Brain microvascular endothelial cell (primary cell): ENCODE measurements around the gene AIFM1.

Source experiments
- DNase-seq: peaks from one replicate; pipeline ENCODE4 v3.0.0-alpha.2; 2020
- H3K27ac ChIP-seq: fragments of 250-450 bp; sonication (Bioruptor Pico); 2 replicates; pipeline ENCODE4 v1.5.1; 2020; ENCODE audit warnings: mild to moderate bottlenecking, moderate library complexity
- H3K27me3 ChIP-seq: fragments of 250-450 bp; sonication (Bioruptor Pico); replicated peaks from 2 replicates; pipeline ENCODE4 v1.5.1; 2020; ENCODE audit warnings: mild to moderate bottlenecking
- H3K36me3 ChIP-seq: fragments of 250-450 bp; sonication (Bioruptor Pico); replicated peaks from 2 replicates; pipeline ENCODE4 v1.5.1; 2020; ENCODE audit warnings: mild to moderate bottlenecking
- H3K4me3 ChIP-seq: 2 replicates; pipeline ENCODE4 v1.5.1; 2011; ENCODE audit warnings: low read depth, mild to moderate bottlenecking, control low read depth, low read length, moderate library complexity
- in situ Hi-C: cut with HindIII; loops from 2 replicates; pipeline ENCODE4 v1.10.0; 2017; ENCODE audit warnings: low sequenced_read_pairs, low pct_ligation_motif_present
- TF ChIP-seq, protein P1 (sequence below): IDR thresholded peaks from 2 replicates; pipeline ENCODE4 v1.5.1; 2011; ENCODE audit warnings: low read depth, mild to moderate bottlenecking, moderate library complexity, low read length, control low read depth, inconsistent platforms; ENCODE audit errors: missing control alignments

Gene AIFM1

DNA sequence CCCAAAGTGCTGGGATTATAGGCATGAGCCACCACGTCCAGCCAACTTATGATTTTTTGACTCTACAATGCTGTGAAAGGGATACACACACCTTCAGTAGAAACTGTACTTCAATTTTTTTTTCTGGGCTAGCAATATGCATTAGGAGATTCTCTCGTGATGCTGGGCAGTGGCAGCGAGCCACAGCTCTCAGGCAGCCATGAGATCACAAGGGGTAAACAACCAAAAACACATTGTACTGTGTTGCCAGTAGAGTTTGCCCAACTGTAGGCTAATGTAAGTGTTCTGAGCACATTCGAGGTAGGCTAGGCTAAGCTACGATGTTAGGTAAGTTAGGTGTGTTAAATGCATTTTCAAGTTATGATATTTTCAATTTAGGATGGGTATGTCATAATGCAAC lies 31.8 kb upstream of the AIFM1 start:
- H3K27ac ChIP-seq: no peak overlapping the region
- no peaks in the 10 kb centered on the region for H3K27me3 ChIP-seq
- TF ChIP-seq, protein P1, sequence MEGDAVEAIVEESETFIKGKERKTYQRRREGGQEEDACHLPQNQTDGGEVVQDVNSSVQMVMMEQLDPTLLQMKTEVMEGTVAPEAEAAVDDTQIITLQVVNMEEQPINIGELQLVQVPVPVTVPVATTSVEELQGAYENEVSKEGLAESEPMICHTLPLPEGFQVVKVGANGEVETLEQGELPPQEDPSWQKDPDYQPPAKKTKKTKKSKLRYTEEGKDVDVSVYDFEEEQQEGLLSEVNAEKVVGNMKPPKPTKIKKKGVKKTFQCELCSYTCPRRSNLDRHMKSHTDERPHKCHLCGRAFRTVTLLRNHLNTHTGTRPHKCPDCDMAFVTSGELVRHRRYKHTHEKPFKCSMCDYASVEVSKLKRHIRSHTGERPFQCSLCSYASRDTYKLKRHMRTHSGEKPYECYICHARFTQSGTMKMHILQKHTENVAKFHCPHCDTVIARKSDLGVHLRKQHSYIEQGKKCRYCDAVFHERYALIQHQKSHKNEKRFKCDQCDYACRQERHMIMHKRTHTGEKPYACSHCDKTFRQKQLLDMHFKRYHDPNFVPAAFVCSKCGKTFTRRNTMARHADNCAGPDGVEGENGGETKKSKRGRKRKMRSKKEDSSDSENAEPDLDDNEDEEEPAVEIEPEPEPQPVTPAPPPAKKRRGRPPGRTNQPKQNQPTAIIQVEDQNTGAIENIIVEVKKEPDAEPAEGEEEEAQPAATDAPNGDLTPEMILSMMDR: no peak
- in situ Hi-C loops: no loop called here
- H3K4me3 ChIP-seq: no peak overlapping the region
- DNase-seq: no peak
- no peaks in the 10 kb centered on the region for H3K36me3 ChIP-seq

DNA sequence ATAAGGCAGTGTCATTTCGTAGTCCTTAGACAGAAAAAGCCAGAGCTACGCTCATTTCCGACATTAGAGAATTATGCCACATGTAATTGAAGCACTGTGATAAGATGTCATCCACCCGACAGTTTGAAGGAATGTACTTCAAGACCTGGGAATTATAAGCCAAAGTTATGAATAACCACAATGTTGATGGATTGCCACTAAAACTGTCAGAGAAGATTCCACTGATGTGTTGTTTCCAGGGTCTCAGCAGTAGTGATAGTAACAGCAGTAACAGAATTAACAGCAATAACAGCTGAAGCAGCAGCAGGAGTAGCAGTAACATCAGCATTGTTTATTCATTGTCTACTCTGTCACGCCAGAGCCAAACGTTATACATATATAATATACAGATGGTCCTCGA lies 30.8 kb upstream of the AIFM1 start:
- no peak for DNase-seq
- no peaks in the 10 kb centered on the region for H3K36me3 ChIP-seq
- no peak overlapping the region for H3K27ac ChIP-seq
- in situ Hi-C loops: no loop called here
- TF ChIP-seq, protein P1: no peak
- no peak overlapping the region for H3K4me3 ChIP-seq
- no peaks in the 10 kb centered on the region for H3K27me3 ChIP-seq

DNA sequence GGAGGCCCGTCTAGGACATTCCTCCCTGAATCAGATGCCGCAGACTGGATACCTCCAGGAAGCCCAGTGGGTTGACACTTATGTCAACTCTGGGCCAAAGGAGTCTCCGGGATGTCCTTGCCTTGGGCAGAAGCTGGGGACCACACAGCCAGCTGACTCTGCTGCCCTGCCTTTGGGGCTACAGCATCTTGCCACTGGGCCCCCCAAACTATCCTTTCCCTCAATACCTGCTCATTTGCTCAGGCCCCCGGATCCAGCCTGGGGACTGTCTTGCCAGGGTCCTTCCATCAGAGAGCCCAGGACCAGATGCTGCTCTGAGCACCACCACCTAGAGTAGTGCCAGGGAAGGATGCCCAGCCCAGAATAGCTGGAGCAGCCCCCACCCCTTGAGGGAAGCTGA lies 25.2 kb upstream of the AIFM1 start:
- TF ChIP-seq, protein P1: no peak
- in situ Hi-C loops: no loop called here
- H3K4me3 ChIP-seq: no peak overlapping the region
- no peaks in the 10 kb centered on the region for H3K27me3 ChIP-seq
- no peaks in the 10 kb centered on the region for H3K36me3 ChIP-seq
- H3K27ac ChIP-seq: no peak overlapping the region
- no peak for DNase-seq

DNA sequence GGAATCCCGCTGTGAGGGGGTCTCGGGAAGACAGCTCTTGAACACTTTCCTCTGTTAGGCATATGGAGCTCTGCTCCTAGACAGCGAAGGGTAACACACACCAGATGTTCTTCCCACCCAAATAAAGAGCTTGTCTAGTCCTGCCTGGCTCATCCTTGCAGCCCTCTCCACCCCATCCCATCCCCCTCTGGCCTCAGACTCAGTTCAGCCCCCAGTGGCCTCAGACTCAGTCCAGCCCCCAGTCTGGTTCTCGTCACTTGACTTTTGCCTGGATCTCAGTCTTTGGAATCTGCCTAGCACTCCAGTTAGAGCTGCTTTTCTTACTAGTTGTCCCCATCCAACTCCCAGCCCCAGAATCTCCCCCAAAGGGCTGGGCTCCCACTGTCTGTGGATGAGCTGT lies 21.0 kb upstream of the AIFM1 start:
- no peak for DNase-seq
- H3K36me3 ChIP-seq: no peaks in the 10 kb centered on the region
- H3K27ac ChIP-seq: no peak overlapping the region
- no peak overlapping the region for H3K4me3 ChIP-seq
- TF ChIP-seq, protein P1: no peak
- in situ Hi-C loops: no loop called here
- no peaks in the 10 kb centered on the region for H3K27me3 ChIP-seq

DNA sequence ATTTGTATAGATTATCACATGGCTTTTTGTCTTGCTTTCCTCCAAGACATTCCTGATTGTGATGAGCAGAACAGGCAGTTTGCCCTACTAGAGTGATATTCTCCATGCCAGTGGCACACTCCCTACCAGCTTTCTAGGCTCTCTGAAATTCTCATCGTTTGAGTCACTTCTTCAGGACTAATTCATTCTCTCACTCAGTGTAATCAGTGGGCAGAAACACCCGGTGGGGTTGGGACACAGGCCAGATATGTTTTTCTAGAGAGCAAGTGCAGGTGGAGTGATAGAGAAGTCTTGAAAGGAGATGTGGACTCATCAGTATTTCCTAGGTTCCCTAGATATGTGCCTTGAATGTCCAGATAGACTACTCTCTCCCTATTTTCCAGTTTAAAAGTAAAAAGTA lies 19.2 kb upstream of the AIFM1 start:
- no peak overlapping the region for H3K27ac ChIP-seq
- no peak overlapping the region for H3K4me3 ChIP-seq
- DNase-seq: no peak
- H3K27me3 ChIP-seq: no peaks in the 10 kb centered on the region
- in situ Hi-C loops: no loop called here
- TF ChIP-seq, protein P1: no peak
- H3K36me3 ChIP-seq: no peaks in the 10 kb centered on the region

DNA sequence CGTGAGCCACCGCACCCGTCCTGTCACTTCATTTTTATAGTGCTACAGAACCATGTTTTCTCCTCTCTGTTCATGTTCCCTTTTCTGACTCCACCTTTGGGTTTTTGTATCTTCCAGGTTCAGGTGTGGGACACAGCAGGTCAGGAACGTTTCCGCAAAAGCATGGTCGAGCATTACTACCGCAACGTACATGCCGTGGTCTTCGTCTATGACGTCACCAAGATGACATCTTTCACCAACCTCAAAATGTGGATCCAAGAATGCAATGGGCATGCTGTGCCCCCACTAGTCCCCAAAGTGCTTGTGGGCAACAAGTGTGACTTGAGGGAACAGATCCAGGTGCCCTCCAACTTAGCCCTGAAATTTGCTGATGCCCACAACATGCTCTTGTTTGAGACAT lies 18.5 kb upstream of the AIFM1 start:
- in situ Hi-C loops: no loop called here
- Histone ChIP-seq H3K27ac (no peak overlapping the region), H3K4me3 (no peak overlapping the region), H3K36me3 (no peaks in the 10 kb centered on the region), H3K27me3 (no peaks in the 10 kb centered on the region)
- DNase-seq: no peak
- TF ChIP-seq, protein P1: no peak
